Mesodermal cell (in vitro differentiated cells): ENCODE data around the gene SLC12A3.

Source experiments
- H3K27ac ChIP-seq: 2 replicates; pipeline ENCODE4 v1.7.0; 2013; ENCODE audit warnings: mild to moderate bottlenecking, low read depth, low read length, moderate library complexity; ENCODE audit not compliant: severe bottlenecking
- H3K36me3 ChIP-seq: 2 replicates; pipeline ENCODE4 v1.7.1; 2013; ENCODE audit warnings: mild to moderate bottlenecking, low read length, moderate library complexity; ENCODE audit not compliant: control insufficient read depth, insufficient read depth
- H3K4me1 ChIP-seq: one replicate; pipeline ENCODE4 v1.7.1; 2013; ENCODE audit warnings: mild to moderate bottlenecking, low read length; ENCODE audit not compliant: insufficient read depth, control insufficient read depth, poor library complexity, severe bottlenecking
- H3K4me3 ChIP-seq: 2 replicates; pipeline ENCODE4 v1.7.0; 2013; ENCODE audit warnings: low read length, control low read depth, mild to moderate bottlenecking; ENCODE audit not compliant: insufficient read depth, poor library complexity, severe bottlenecking; ENCODE audit errors: extremely low read depth
- H3K9me3 ChIP-seq: 2 replicates; pipeline ENCODE4 v1.7.1; 2013; ENCODE audit warnings: mild to moderate bottlenecking, low read length, moderate library complexity; ENCODE audit not compliant: control insufficient read depth
- WGBS, 2 experiments: methylation state at CpG; one replicate each; pipeline ENCODE4 v1.1.5; 2013; ENCODE audit warnings: missing lambda C conversion rate in 2 of 2; ENCODE audit not compliant: insufficient coverage in 2 of 2; 5-methylcytosine and 5-hydroxymethylcytosine counted together

SLC12A3 gene

DNA sequence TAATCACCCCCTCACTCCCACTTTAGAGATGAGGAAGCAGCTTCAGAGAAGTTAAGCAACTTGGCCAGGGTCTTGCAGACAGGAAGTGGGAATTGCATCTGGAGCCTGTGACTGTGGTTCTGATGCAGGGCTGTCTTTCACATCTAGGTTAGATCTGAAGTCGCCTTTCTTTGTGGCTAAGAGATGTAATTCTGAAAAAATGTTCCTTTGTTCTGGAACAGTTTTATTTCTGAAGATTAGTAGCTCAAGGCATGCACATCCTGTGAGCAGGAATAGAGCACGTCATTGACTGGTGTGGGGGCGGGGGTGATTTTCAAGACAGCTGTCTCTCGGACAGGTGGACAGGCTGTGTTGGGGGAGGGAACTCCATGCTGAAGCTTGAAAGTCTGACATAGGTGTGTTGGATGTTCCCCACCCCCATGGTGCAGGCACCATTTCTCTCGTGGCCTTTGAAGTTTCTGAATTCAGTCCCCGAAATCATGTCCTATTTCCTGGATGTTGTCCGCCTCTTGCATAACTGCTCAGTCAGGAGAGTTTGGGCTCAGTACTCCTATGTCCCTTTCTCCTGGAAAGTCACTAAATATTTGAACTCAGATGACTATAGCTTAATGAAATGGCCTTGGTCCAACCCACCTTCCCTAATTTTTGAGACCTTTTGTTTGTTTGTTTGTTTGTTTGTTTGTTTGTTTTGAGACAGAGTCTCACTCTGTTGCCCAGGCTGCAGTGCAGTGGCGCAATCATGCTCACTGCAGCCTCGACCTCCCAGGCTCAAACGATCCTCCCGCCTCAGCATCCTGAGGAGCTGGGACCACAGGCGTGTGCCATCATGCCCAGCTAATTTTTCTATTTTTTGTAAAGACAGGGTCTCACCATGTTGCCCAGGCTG, 45.9 kb downstream of the SLC12A3 start:
- Histone ChIP-seq H3K9me3 (no peaks in the 10 kb centered on the region), H3K4me3 (no peak overlapping the region), H3K36me3 (no peaks in the 10 kb centered on the region), H3K4me1 (peaks cover 40% of the 10 kb centered on the region), H3K27ac (peak overlapping the region; percentile 88)
- 90 to 97% methylated on average over 10 to 11 of the region's 12 CpGs for WGBS, 2 experiments

- no peak overlapping the region for H3K4me3 ChIP-seq
- H3K4me1 ChIP-seq, result peaks cover 40% of the 10 kb centered on the region
- H3K36me3 ChIP-seq, result no peaks in the 10 kb centered on the region
- H3K27ac ChIP-seq, result peak overlapping the region; percentile 88
- 75 to 79% methylated on average over 13 to 21 of the region's 22 CpGs for WGBS, 2 experiments
- no peaks in the 10 kb centered on the region for H3K9me3 ChIP-seq
Observed at GRCh38 chr16:56911771-56912571, 47.0 kb downstream of the SLC12A3 start.

- Histone ChIP-seq H3K4me1 (peaks cover 40% of the 10 kb centered on the region), H3K4me3 (no peak overlapping the region), H3K9me3 (no peaks in the 10 kb centered on the region), H3K27ac (peak overlapping the region; percentile 88), H3K36me3 (no peaks in the 10 kb centered on the region)
- 95 to 97% methylated on average over 10 to 13 of the region's 18 CpGs for WGBS, 2 experiments
Observed at GRCh38 chr16:56912746-56913708, 48.0 kb downstream of the SLC12A3 start.

- H3K4me1 ChIP-seq, result peaks cover 32% of the 10 kb centered on the region
- 70 to 83% methylated on average over 6 to 7 of the region's 7 CpGs for WGBS, 2 experiments
- H3K36me3 ChIP-seq, result no peaks in the 10 kb centered on the region
- no peaks in the 10 kb centered on the region for H3K9me3 ChIP-seq
- H3K27ac ChIP-seq, result no peak overlapping the region
- H3K4me3 ChIP-seq, result no peak overlapping the region
Observed at GRCh38 chr16:56914896-56915295, 49.9 kb downstream of the SLC12A3 start.

DNA sequence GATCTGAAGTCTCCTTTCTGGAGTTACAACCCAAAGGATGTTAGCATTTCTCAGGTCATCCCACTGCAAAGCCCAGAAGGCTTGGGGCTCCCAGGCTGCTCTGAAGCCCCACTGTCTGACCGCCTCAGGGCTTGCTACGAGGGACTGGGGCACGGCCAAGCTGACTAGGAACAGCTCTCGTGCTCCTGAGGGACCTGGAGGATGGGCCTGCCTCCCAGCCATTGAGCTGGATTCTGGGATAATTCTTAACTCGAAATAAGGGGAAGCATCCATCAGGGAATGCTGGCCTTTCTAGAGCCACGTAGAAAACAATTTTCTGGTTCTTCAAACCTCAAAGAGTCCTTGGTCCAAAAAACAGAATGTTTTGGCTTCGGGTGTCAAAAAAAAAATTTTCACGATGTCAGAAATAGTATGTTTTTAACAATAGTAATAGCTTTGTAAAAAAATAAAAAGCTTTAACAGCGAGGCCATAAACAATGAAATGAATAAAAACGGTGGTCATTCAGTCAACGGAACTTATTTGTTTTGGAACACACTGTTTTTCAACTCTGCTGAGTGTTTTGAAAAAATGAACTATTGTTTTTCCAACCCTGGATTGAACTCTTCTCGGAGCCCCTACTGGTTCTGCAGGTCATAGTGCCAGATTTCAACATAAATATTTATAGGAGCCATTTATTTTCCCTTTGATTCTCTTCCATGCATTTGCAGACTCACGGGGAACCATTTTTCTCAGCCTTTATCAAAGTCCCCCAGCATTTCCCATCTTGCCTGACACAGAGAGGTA, 50.5 kb downstream of the SLC12A3 start:
- 87 to 92% methylated on average over 11 to 12 of the region's 13 CpGs for WGBS, 2 experiments
- no peak overlapping the region for H3K27ac ChIP-seq
- peaks cover 26% of the 10 kb centered on the region for H3K4me1 ChIP-seq
- H3K4me3 ChIP-seq, result no peak overlapping the region
- H3K36me3 ChIP-seq, result no peaks in the 10 kb centered on the region
- H3K9me3 ChIP-seq, result no peaks in the 10 kb centered on the region

DNA sequence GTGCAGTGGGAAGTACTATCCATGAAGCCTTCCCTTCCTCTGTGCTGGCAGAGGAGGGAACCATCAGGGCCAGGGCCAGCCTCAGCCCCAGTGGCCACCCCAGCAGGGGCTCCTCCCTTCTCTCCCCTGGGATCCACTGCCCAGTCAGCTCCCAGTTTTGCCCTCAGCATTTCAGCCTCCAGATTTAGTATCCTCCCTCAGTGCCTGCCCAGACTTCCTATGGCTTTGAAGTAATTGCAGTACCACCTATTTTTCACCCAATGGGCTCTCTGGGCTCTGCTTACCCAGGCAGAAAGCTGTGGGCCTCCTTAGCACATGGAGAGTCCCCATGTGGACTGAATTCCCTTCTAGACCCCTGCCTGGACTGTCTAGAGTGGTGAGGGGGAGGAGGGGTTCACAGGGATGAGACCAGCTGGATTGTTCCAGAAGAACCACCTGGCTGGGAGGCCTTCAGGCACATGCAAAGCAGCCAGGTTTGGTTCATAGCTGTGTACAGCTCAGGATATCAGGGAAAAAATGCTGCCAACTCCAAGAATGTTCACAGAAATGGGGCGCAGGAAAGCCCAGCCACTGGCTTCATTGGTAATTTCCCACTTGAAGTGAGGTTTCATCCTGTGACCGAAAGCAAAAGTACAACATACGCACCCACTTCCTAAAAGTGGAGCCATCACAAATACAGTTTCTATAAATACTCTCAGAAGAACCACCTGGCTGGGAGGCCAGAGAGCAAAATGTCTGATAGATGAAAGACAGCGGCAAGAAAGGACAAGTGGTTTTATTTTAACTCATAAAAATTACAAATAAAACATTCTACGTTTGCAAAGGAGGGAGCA, 51.8 kb downstream of the SLC12A3 start:
- Histone ChIP-seq H3K27ac (no peak overlapping the region), H3K36me3 (no peaks in the 10 kb centered on the region), H3K9me3 (no peaks in the 10 kb centered on the region), H3K4me1 (peaks cover 16% of the 10 kb centered on the region), H3K4me3 (no peak overlapping the region)
- 88 to 96% methylated on average over 2 to 3 of the region's 5 CpGs for WGBS, 2 experiments

DNA sequence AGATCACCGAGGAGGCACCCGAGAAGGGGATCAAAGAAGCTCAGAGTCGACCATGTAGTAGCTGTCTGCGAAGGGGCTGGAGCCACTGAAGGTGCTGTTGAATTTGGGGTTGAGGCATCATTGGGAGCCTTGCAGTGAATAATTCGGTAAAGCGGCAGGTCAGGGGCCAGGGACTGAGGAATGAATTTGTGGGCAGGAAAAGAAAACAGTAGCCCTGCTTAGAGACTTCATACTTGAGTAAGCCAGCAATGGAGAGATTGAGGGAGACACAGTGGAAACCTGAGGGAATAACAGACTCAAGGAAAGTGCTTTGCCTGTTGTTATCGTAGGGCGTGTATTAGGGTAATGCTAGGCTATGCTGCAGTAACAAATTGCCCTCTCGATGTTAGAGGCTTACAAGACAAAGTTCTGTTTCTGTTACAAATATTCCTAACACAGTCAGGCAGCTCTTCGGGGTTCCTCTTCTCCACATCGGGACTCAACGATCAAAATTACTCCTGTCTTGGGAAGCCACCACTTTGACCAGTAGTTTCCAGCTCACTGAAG, 53.5 kb downstream of the SLC12A3 start:
- WGBS, 2 experiments, result 92 to 95% methylated on average over 12 of the region's 12 CpGs
- Histone ChIP-seq H3K27ac (no peak overlapping the region), H3K4me1 (no peaks in the 10 kb centered on the region), H3K9me3 (no peaks in the 10 kb centered on the region), H3K36me3 (no peaks in the 10 kb centered on the region), H3K4me3 (no peak overlapping the region)

GRCh38 chr16:56919099-56919800, 54.2 kb downstream of the SLC12A3 start:
- H3K27ac ChIP-seq, result no peak overlapping the region
- H3K4me1 ChIP-seq, result no peaks in the 10 kb centered on the region
- no peaks in the 10 kb centered on the region for H3K9me3 ChIP-seq
- no peak overlapping the region for H3K4me3 ChIP-seq
- WGBS, 2 experiments, result 90 to 92% methylated on average over 7 to 11 of the region's 11 CpGs
- no peaks in the 10 kb centered on the region for H3K36me3 ChIP-seq

DNA sequence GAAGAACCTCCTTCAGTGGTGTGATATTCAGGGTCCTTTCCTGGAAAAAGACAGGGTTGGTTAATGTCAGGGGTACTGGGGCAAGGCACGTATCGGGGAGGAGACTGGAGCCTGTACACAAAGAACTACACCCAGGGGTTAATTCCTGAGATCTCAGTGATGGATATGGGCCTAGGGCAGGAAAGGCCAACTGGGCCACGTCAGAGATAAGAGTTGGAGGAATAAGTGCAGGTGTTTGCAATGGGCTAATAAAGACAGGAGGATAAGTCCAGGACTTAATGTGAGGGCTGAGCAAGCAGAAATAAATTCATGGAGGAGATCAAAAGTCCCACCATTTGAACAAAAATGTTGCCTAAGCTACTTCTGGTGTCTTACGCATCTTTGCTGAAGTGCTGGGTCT, 56.6 kb downstream of the SLC12A3 start:
- Histone ChIP-seq H3K4me1 (no peaks in the 10 kb centered on the region), H3K9me3 (no peaks in the 10 kb centered on the region), H3K27ac (no peak overlapping the region), H3K36me3 (no peaks in the 10 kb centered on the region), H3K4me3 (no peak overlapping the region)
- WGBS, 2 experiments, result 90 to 97% methylated on average over 3 of the region's 4 CpGs
